Neural cell (in vitro differentiated cells): ENCODE measurements around the gene STYXL1. TPM values are rescaled to one million over a fixed set of nuclear protein-coding genes. Genes with fewer than 3 reads are reported as not detected.

Source experiments
- H2AFZ ChIP-seq: fragments of 200-600, 300-800 bp; sonication (generic), shearing (Covaris generic); 2 replicates; pipeline ENCODE4 v1.6.0; 2014; ENCODE audit warnings: low read depth, mild to moderate bottlenecking, antibody characterized with exemption, low read length, moderate library complexity
- H3F3A ChIP-seq: fragments of 200-600 bp; shearing (Covaris generic); 2 replicates; pipeline ENCODE4 v1.6.1; 2016; ENCODE audit warnings: mild to moderate bottlenecking, moderate library complexity, mixed read lengths, antibody characterized with exemption, low read length; ENCODE audit not compliant: insufficient read depth, poor library complexity, severe bottlenecking
- H3K27ac ChIP-seq: fragments of 200-600, 300-800 bp; sonication (generic), shearing (Covaris generic); 2 replicates; pipeline ENCODE4 v1.5.1; 2014; ENCODE audit warnings: mild to moderate bottlenecking, low read length, moderate library complexity
- H3K27me3 ChIP-seq: fragments of 300-800, 200-600 bp; sonication (generic), shearing (Covaris generic); 2 replicates; pipeline ENCODE4 v1.6.0; 2014; ENCODE audit warnings: mild to moderate bottlenecking, low read depth, low read length, moderate library complexity; ENCODE audit not compliant: insufficient read depth
- H3K36me3 ChIP-seq: fragments of 300-800, 200-600 bp; sonication (generic), shearing (Covaris generic); 2 replicates; pipeline ENCODE4 v1.5.1; 2014; ENCODE audit warnings: mild to moderate bottlenecking, antibody characterized with exemption, low read length, moderate library complexity; ENCODE audit not compliant: insufficient read depth
- H3K4me2 ChIP-seq: fragments of 300-800, 200-600 bp; sonication (generic), shearing (Covaris generic); 2 replicates; pipeline ENCODE4 v1.6.0; 2014; ENCODE audit warnings: mild to moderate bottlenecking, low read length
- H3K4me3 ChIP-seq: fragments of 300-800, 200-600 bp; sonication (generic), shearing (Covaris generic); 2 replicates; pipeline ENCODE4 v1.5.1; 2014; ENCODE audit warnings: mild to moderate bottlenecking, low read length, moderate library complexity
- H3K79me2 ChIP-seq: fragments of 200-600 bp; shearing (Covaris generic); replicated peaks from 2 replicates; pipeline ENCODE4 v1.6.0; 2014; ENCODE audit warnings: mild to moderate bottlenecking, low read length, moderate library complexity; ENCODE audit not compliant: insufficient read depth
- H3K9ac ChIP-seq: fragments of 300-800, 200-600 bp; sonication (generic), shearing (Covaris generic); 2 replicates; pipeline ENCODE4 v1.6.1; 2016; ENCODE audit warnings: mild to moderate bottlenecking, low read length, mixed read lengths
- H3K9me2 ChIP-seq: fragments of 200-600 bp; shearing (Covaris generic); 2 replicates; pipeline ENCODE4 v1.6.1; 2016; ENCODE audit warnings: mild to moderate bottlenecking, low read length, mixed read lengths; ENCODE audit not compliant: insufficient read depth
- H3K9me3 ChIP-seq: fragments of 200-600, 300-800 bp; sonication (generic), shearing (Covaris generic); 2 replicates; pipeline ENCODE4 v1.6.1; 2016; ENCODE audit warnings: mild to moderate bottlenecking, mixed run types, low read length, moderate library complexity, mixed read lengths
- H4K20me1 ChIP-seq: fragments of 200-600 bp; shearing (Covaris generic); 2 replicates; pipeline ENCODE4 v1.6.1; 2016; ENCODE audit warnings: mild to moderate bottlenecking, mixed run types; ENCODE audit not compliant: insufficient read depth
- CTCF ChIP-seq: fragments of 450-650 bp; IDR thresholded peaks from 2 replicates; pipeline ENCODE4 v1.5.1; 2014; ENCODE audit warnings: antibody characterized with exemption, mild to moderate bottlenecking, moderate library complexity; ENCODE audit not compliant: poor library complexity, severe bottlenecking
- EP300 ChIP-seq: fragments of 450-650 bp; conservative IDR thresholded peaks from 2 replicates; pipeline ENCODE4 v1.6.1; 2014; ENCODE audit warnings: antibody characterized with exemption, mild to moderate bottlenecking, moderate library complexity; ENCODE audit not compliant: poor library complexity, severe bottlenecking
- EZH2 ChIP-seq: fragments of 200-600, 300-800 bp; shearing (Covaris generic), sonication (generic); IDR thresholded peaks from 2 replicates; pipeline ENCODE4 v1.6.1; 2014; ENCODE audit warnings: antibody characterized with exemption, low read length, borderline replicate concordance, mild to moderate bottlenecking; ENCODE audit not compliant: insufficient read depth, poor library complexity, severe bottlenecking
- MXI1 ChIP-seq: fragments of 450-650 bp; conservative IDR thresholded peaks from 2 replicates; pipeline ENCODE4 v1.6.1; 2014; ENCODE audit warnings: antibody characterized with exemption, mild to moderate bottlenecking; ENCODE audit not compliant: poor library complexity, severe bottlenecking
- POLR2AphosphoS5 ChIP-seq: IDR thresholded peaks from 2 replicates; pipeline ENCODE4 v1.6.1; 2012
- RAD21 ChIP-seq: fragments of 450-650 bp; conservative IDR thresholded peaks from 2 replicates; pipeline ENCODE4 v1.6.1; 2014; ENCODE audit warnings: antibody characterized with exemption, mild to moderate bottlenecking, moderate library complexity
- REST ChIP-seq: IDR thresholded peaks from 2 replicates; pipeline ENCODE4 v1.6.1; 2012; ENCODE audit warnings: borderline replicate concordance
- SMC3 ChIP-seq: fragments of 450-650 bp; conservative IDR thresholded peaks from 2 replicates; pipeline ENCODE4 v1.6.1; 2014; ENCODE audit warnings: antibody characterized with exemption, mild to moderate bottlenecking, moderate library complexity; ENCODE audit not compliant: poor library complexity
- TAF1 ChIP-seq: IDR thresholded peaks from 2 replicates; pipeline ENCODE4 v1.6.1; 2012; ENCODE audit warnings: low read depth
- polyA plus RNA-seq: library from polyadenylated mRNA; depleted of rRNA; stranded (reverse); fragments of >200 nt; gene quantifications from 2 replicates; pipeline ENCODE4 v1.2.3, GENCODE V29; 2014

The STYXL1 gene
- polyA plus RNA-seq, 1 donor from 2014 or later, result 59.9 TPM

GRCh38 chr7:76072243-76073148 lies 24.7 kb upstream of the STYXL1 start:
- no peaks in the 10 kb centered on the region for H3K27me3 ChIP-seq
- no peak overlapping the region for H2AFZ ChIP-seq
- no peak overlapping the region for H3K27ac ChIP-seq
- no peaks in the 10 kb centered on the region for H4K20me1 ChIP-seq
- no peak for TF ChIP-seq EZH2
- TF ChIP-seq CTCF, result no peak
- TF ChIP-seq REST, result no peak
- TF ChIP-seq EP300, result no peak
- no peak for TF ChIP-seq RAD21
- TF ChIP-seq POLR2AphosphoS5, result no peak
- no peaks in the 10 kb centered on the region for H3K36me3 ChIP-seq
- no peaks in the 10 kb centered on the region for H3K79me2 ChIP-seq
- H3F3A ChIP-seq, result no peaks in the 10 kb centered on the region
- no peaks in the 10 kb centered on the region for H3K9me3 ChIP-seq
- H3K9ac ChIP-seq, result no peak overlapping the region
- H3K4me3 ChIP-seq, result no peak overlapping the region
- H3K4me2 ChIP-seq, result no peak overlapping the region
- H3K9me2 ChIP-seq, result no peaks in the 10 kb centered on the region

GRCh38 chr7:76071316-76072242 lies 23.8 kb upstream of the STYXL1 start:
- Histone ChIP-seq H3F3A (no peaks in the 10 kb centered on the region), H3K9me2 (no peaks in the 10 kb centered on the region), H3K9ac (no peak overlapping the region), H3K79me2 (no peaks in the 10 kb centered on the region), H3K27me3 (no peaks in the 10 kb centered on the region), H3K27ac (no peak overlapping the region), H2AFZ (no peak overlapping the region), H3K4me3 (no peak overlapping the region), H4K20me1 (no peaks in the 10 kb centered on the region), H3K36me3 (no peaks in the 10 kb centered on the region), H3K9me3 (no peaks in the 10 kb centered on the region), H3K4me2 (no peak overlapping the region)
- TF ChIP-seq EZH2 (no peak), POLR2AphosphoS5 (no peak), CTCF (no peak), MXI1 (no peak), REST (no peak), RAD21 (no peak), SMC3 (no peak), TAF1 (no peak), EP300 (no peak)
